Stomach (tissue), 19 donors: ENCODE data around the gene NRG2. TPM values are rescaled to one million over a fixed set of nuclear protein-coding genes. Genes with fewer than 3 reads are reported as not detected.

Experiments
- DNase-seq, 2 donors: peaks; one replicate each; pipeline versions ENCODE4 v3.0.0 to v3.0.0-alpha.2; 2013 to 2019
- H3K27ac ChIP-seq, 5 donors: fragments of 200-600 bp in 4 of 5; sonication (generic) in 4 of 5; one replicate each; pipeline ENCODE4 v1.5.1; 2013 to 2019; ENCODE audit warnings: mild to moderate bottlenecking in 1 of 5, moderate library complexity in 1 of 5
- H3K27me3 ChIP-seq, 3 donors: fragments of 200-600 bp; sonication (generic); one replicate each; pipeline ENCODE4 v1.5.1; 2017 to 2019; ENCODE audit warnings: mixed run types in 1 of 3
- H3K36me3 ChIP-seq, 4 donors: fragments of 200-600 bp; sonication (generic); 1 replicate in 3 of 4; 2 replicates in 1 of 4; pipeline ENCODE4 v1.5.1; 2016 to 2019
- H3K4me1 ChIP-seq, 4 donors: fragments of 200-600 bp; sonication (generic); one replicate each; pipeline ENCODE4 v1.5.1; 2016 to 2019
- H3K4me3 ChIP-seq, 4 donors: fragments of 200-600 bp; sonication (generic) in 3 of 4; one replicate each; pipeline ENCODE4 v1.5.1; 2016 to 2019; ENCODE audit warnings: mild to moderate bottlenecking in 1 of 4
- H3K9me3 ChIP-seq, 4 donors: fragments of 200-600 bp; sonication (generic); one replicate each; pipeline ENCODE4 v1.5.1; 2016 to 2019
- CTCF ChIP-seq, 7 experiments: fragments of 450-650 bp in 4 of 7; fragments of 200-600 bp in 3 of 7; sonication (generic) in 3 of 7; IDR thresholded peaks; one replicate each; pipeline ENCODE4 v1.5.1; 2016 to 2019; ENCODE audit warnings: antibody characterized with exemption in 7 of 7, control low read depth in 2 of 7, mild to moderate bottlenecking in 1 of 7
- EP300 ChIP-seq: sonication (generic); formaldehyde crosslinking; IDR thresholded peaks from one replicate; pipeline ENCODE4 v1.6.1; 2017; ENCODE audit warnings: antibody characterized with exemption
- POLR2A ChIP-seq, 4 donors: fragments of 450-650 bp; IDR thresholded peaks; one replicate each; pipeline ENCODE4 v1.6.1; 2016; ENCODE audit warnings: antibody characterized with exemption in 4 of 4, control low read depth in 2 of 4, mild to moderate bottlenecking in 1 of 4, moderate library complexity in 1 of 4
- POLR2AphosphoS5 ChIP-seq, 3 donors: sonication (generic); formaldehyde crosslinking; IDR thresholded peaks; one replicate each; pipeline ENCODE4 v1.6.1; 2016; ENCODE audit warnings: antibody characterized with exemption in 3 of 3
- WGBS, 5 donors: extraction: QIAGEN DNeasy Blood & Tissue Kit in 3 of 5; methylation state at CpG; one replicate each; pipeline versions ENCODE4 v1.1.5 to v1.1.7; 2013 to 2018; 5-methylcytosine and 5-hydroxymethylcytosine counted together
- intact Hi-C: fragments of 100-400 bp; cut with DNase I; formaldehyde crosslinking; loops from one replicate; pipeline ENCODE4 v1.15.1; 2023; ENCODE audit warnings: low total_unique reads
- long read RNA-seq, 10 donors: transcript quantifications; one replicate each; lab custom pipeline, GENCODE V29; 2026
- polyA plus RNA-seq, 3 donors: library from polyadenylated mRNA; stranded (reverse); fragments of 200-250 nt; gene quantifications; one replicate each; pipeline ENCODE4 v1.2.3, GENCODE V29; 2013
- total RNA-seq, 5 donors: library from RNA; depleted of rRNA; stranded (reverse); fragments of >200 nt; gene quantifications; one replicate each; pipeline versions ENCODE4 v1.1.0 to v1.2.3, GENCODE V29; 2014 to 2016
- donor health status: healthy with polysubstance abuse.
- donor health status: Bipolar disorder and iron deficiency.
- donor health status: healthy.

NRG2 gene
- 10 to 100 TPM in 1 of 5 donors, 1 to 10 TPM in 2, under 1 TPM in 1, not detected in 1; 0.37 to 22.2 (median 1.8) TPM for total RNA-seq
- 1 to 10 TPM in 2 of 3 donors, under 1 TPM in 1; 0.25 to 2.7 (median 1.2) TPM for polyA plus RNA-seq
- long read RNA-seq, donor 1 = 0 reads
- long read RNA-seq, donor 2 = 0 reads
- long read RNA-seq, donor 3 = 0 reads
- long read RNA-seq, donor 4 = 0 reads
- long read RNA-seq, donor 5 = 0 reads
- long read RNA-seq, donor 6, partial matches to known transcripts = 0 of 2 reads
- long read RNA-seq, donor 6, other reads (novel, unspliced or antisense) = 0 of 2 reads
- long read RNA-seq, donor 7 = 0 reads
- long read RNA-seq, donor 8 = 0 reads
- long read RNA-seq, donor 9 = 0 reads
- long read RNA-seq, donor 10 = 0 reads

- Histone ChIP-seq H3K36me3 (no peaks in the 10 kb centered on the region), H3K4me1 (peaks cover 28 to 49% (median 40%) of the 10 kb centered on the region in 4 donors), H3K9me3 (no peaks in the 10 kb centered on the region), H3K4me3 (peak within 1 kb of the TSS; percentile 63 to 84 (median 72)), H3K27ac (peak within 1 kb of the TSS in 4 of 5 donors; percentile 36 to 79 (median 57)), H3K27me3 (peaks cover 0 to 45% (median 30%) of the 10 kb centered on the region in 3 donors)
- peak in 4 of 7 experiments; percentile 24 to 37 (median 28) for TF ChIP-seq CTCF (IDR thresholded peaks at IDR 0.05)
- no peak for TF ChIP-seq POLR2AphosphoS5 (IDR thresholded peaks at IDR 0.05)
- no peak for TF ChIP-seq EP300
- WGBS, 5 donors = 0 to 1% (median 0%) methylated on average over 6 to 82 of the region's 82 CpGs
- intact Hi-C loops = no loop called here
- peak; percentile 52 to 85 for DNase-seq
These were observed at the start of gene NRG2 for GRCh38 chr5:140042643-140043507. Gene NRG2, minus strand, starts transcription at chr5:140043299.

DNA sequence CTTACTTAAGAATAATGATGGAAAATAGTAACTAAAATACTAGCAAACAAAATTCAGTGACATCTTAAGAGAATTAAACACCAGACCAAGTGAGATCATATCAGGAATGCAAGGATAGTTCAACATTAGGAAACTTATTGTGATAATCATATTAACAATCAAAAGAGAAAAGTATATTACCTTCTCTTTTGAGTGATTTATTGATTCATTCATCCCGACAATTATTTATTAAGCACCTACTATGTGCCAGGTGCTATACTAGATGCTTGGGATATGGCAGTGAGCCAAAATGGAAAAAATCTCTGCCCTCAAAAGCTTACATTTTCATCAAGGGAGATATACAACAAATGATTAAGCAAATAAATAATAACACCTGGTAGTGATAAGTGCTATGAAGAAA is 47.2 kb upstream of the NRG2 start:
- Histone ChIP-seq H3K4me1 (no peaks in the 10 kb centered on the region), H3K9me3 (peaks cover 3 to 16% (median 13%) of the 10 kb centered on the region in 4 donors), H3K27ac (no peak overlapping the region), H3K36me3 (no peaks in the 10 kb centered on the region), H3K27me3 (no peaks in the 10 kb centered on the region), H3K4me3 (no peak overlapping the region)
- TF ChIP-seq POLR2AphosphoS5 (IDR thresholded peaks at IDR 0.05) (no peak), POLR2A (IDR thresholded peaks at IDR 0.05) (no peak), EP300 (no peak), CTCF (IDR thresholded peaks at IDR 0.05) (no peak)
- WGBS, 5 donors = 75 to 95% (median 86%) methylated on average over 1 of the region's 1 CpG
- DNase-seq = no peak
- intact Hi-C loops = no loop called here

- intact Hi-C loops = no loop called here
- peak; percentile 8 to 49 for DNase-seq
- TF ChIP-seq EP300 (no peak), POLR2AphosphoS5 (IDR thresholded peaks at IDR 0.05) (no peak), CTCF (IDR thresholded peaks at IDR 0.05) (no peak), POLR2A (IDR thresholded peaks at IDR 0.05) (no peak)
- Histone ChIP-seq H3K27ac (no peak overlapping the region), H3K4me1 (peaks cover 0 to 7% (median 0%) of the 10 kb centered on the region in 4 donors), H3K36me3 (no peaks in the 10 kb centered on the region), H3K9me3 (peaks cover 0 to 3% (median under 1%) of the 10 kb centered on the region in 4 donors), H3K4me3 (no peak overlapping the region), H3K27me3 (no peaks in the 10 kb centered on the region)
- 17 to 30% (median 28%) methylated on average over 4 of the region's 4 CpGs for WGBS, 5 donors
These were observed 41.4 kb upstream of the NRG2 start for GRCh38 chr5:140084541-140084940.

GRCh38 chr5:140083650-140084049 is 40.6 kb upstream of the NRG2 start:
- TF ChIP-seq CTCF (IDR thresholded peaks at IDR 0.05) (no peak), POLR2A (IDR thresholded peaks at IDR 0.05) (no peak), POLR2AphosphoS5 (IDR thresholded peaks at IDR 0.05) (no peak), EP300 (no peak)
- intact Hi-C loops = no loop called here
- 80 to 92% (median 88%) methylated on average over 1 of the region's 1 CpG for WGBS, 5 donors
- H3K4me1 ChIP-seq = peaks cover 0 to 7% (median 0%) of the 10 kb centered on the region in 4 donors
- H3K9me3 ChIP-seq = no peaks in the 10 kb centered on the region
- DNase-seq = no peak
- H3K4me3 ChIP-seq = no peak overlapping the region
- H3K27me3 ChIP-seq = no peaks in the 10 kb centered on the region
- H3K36me3 ChIP-seq = no peaks in the 10 kb centered on the region
- no peak overlapping the region for H3K27ac ChIP-seq
